ENCODE data around the gene TAF5L.

TAF5L gene

DNA sequence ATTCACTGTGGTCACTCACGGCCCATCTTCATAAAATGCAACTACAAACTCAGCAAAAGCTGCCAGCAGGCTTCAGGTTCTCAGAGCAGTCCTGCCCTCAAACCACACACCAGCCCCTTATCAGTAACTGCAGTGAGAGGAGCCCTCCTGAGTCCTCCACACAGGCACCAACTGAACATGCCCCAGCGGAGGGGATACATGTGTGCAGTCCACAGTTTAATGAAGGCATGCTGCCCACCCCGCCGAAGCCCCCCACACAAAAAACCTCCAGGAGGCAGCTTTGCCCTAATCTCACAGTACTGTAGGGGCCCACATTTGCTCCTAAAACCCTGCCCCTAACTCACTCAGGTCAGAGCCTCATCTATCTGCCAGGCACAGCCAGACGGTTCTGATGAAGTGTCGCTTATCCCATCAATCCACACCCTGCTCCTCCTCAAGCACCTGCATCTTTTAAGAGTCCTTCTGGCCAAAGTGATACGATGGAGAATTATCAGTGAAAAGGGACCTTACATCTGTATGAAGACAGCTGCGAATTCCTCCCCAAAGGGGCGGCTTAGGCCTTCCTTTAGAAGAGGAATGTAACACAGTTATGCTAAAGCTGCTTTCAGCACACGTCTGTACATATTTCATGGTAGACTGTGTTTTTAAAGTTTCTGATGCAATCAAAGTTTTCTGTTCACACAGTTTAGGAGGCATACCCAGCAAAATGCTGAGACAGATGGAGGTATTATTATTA is 70.9 kb downstream of the TAF5L start:
- H3K14ac ChIP-seq (ENCODE audit: low read length), result no peak overlapping the region
- no peak overlapping the region for H3K4me3 ChIP-seq (ENCODE audit: low read depth, low read length)
- no peak overlapping the region for H2AK5ac ChIP-seq (ENCODE audit: low read length)
- no peak overlapping the region for H3K18ac ChIP-seq (ENCODE audit: low read length)
- H3K23ac ChIP-seq (ENCODE audit: low read length), result no peak overlapping the region
- peaks cover 0 to 3% of the 10 kb centered on the region in 2 experiments for H3K4me1 ChIP-seq (ENCODE audit: control insufficient read depth in 1 of 2, insufficient read depth in 2 of 2, low read length in 2 of 2)
- peak overlapping the region; percentile 3 for H3K9ac ChIP-seq (ENCODE audit: low read length)
- H3K36me3 ChIP-seq (ENCODE audit: control insufficient read depth in 1 of 2, insufficient read depth in 2 of 2, low read length in 2 of 2), result peaks cover 0 to 2% of the 10 kb centered on the region in 2 experiments
- H3K9me3 ChIP-seq (ENCODE audit: insufficient read depth, low read depth, low read length), result no peaks in the 10 kb centered on the region
- peaks cover 8% of the 10 kb centered on the region for H3K79me2 ChIP-seq (ENCODE audit: control insufficient read depth, insufficient read depth, low read length, poor library complexity)
- H3K4ac ChIP-seq (ENCODE audit: low read depth, low read length), result no peak overlapping the region
- no peak overlapping the region for H4K8ac ChIP-seq (ENCODE audit: low read depth, low read length)
- no CpG with 5 or more reads among the region's 10 CpGs for WGBS (ENCODE audit: extremely low coverage, insufficient coverage, insufficient read length)
- H4K12ac ChIP-seq (ENCODE audit: low read depth, low read length), result no peak overlapping the region
- H3K27me3 ChIP-seq (ENCODE audit: insufficient read depth, low read length), result no peaks in the 10 kb centered on the region
- no peak overlapping the region for H2BK12ac ChIP-seq (ENCODE audit: low read length)
- no peak overlapping the region for H2BK5ac ChIP-seq (ENCODE audit: low read depth, low read length, poor library complexity)
- DNase-seq, result no peak
- H2AFZ ChIP-seq (ENCODE audit: insufficient read depth, low read length, poor library complexity), result no peak overlapping the region
- no peak overlapping the region for H3K4me2 ChIP-seq (ENCODE audit: low read length)
- no peak overlapping the region for H4K91ac ChIP-seq (ENCODE audit: low read depth, low read length)
- no peak overlapping the region for H2BK120ac ChIP-seq (ENCODE audit: insufficient read depth, low read length, poor library complexity)
- peaks cover 10% of the 10 kb centered on the region for H3K79me1 ChIP-seq (ENCODE audit: low read length)
- H3K27ac ChIP-seq (ENCODE audit: low read depth, low read length), result no peak overlapping the region

DNA sequence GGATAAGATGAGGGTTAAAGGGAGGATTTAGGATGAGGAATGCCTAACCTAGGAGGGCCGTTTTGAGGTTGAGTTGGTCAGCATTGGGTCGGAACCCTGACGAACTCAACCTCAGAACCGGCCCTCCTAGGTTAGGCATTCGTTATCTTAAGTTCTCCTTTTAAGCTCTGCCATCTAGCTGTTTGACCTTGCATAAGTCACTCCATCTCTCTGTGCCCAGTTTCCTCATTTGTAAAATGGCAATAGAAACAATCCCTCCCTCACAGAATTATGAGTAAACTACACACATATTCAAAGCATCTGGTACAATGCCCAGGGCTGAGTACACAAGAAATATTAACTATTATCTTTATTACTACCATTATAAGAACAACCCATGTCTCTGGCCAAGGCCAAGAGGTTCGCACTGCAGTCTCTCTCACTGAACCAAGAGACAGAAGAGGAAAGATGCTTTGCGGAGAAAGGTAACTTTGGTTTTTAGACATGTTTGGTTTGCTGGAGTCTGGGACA is 72.2 kb downstream of the TAF5L start:
- no peak overlapping the region for H2AFZ ChIP-seq (ENCODE audit: insufficient read depth, low read length, poor library complexity)
- no peak overlapping the region for H2BK120ac ChIP-seq (ENCODE audit: insufficient read depth, low read length, poor library complexity)
- H3K27ac ChIP-seq (ENCODE audit: low read depth, low read length), result no peak overlapping the region
- H3K4me1 ChIP-seq (ENCODE audit: control insufficient read depth in 1 of 2, insufficient read depth in 2 of 2, low read length in 2 of 2), result peaks cover 0 to 3% of the 10 kb centered on the region in 2 experiments
- no peaks in the 10 kb centered on the region for H3K27me3 ChIP-seq (ENCODE audit: insufficient read depth, low read length)
- H2AK5ac ChIP-seq (ENCODE audit: low read length), result no peak overlapping the region
- no peak overlapping the region for H2BK12ac ChIP-seq (ENCODE audit: low read length)
- peaks cover 6% of the 10 kb centered on the region for H3K79me2 ChIP-seq (ENCODE audit: control insufficient read depth, insufficient read depth, low read length, poor library complexity)
- H4K91ac ChIP-seq (ENCODE audit: low read depth, low read length), result no peak overlapping the region
- H3K4ac ChIP-seq (ENCODE audit: low read depth, low read length), result no peak overlapping the region
- DNase-seq, result no peak
- H3K9me3 ChIP-seq (ENCODE audit: insufficient read depth, low read depth, low read length), result no peaks in the 10 kb centered on the region
- H3K18ac ChIP-seq (ENCODE audit: low read length), result no peak overlapping the region
- no peak overlapping the region for H3K23ac ChIP-seq (ENCODE audit: low read length)
- no peak overlapping the region for H3K4me3 ChIP-seq (ENCODE audit: low read depth, low read length)
- no peak overlapping the region for H3K9ac ChIP-seq (ENCODE audit: low read length)
- no peak overlapping the region for H4K8ac ChIP-seq (ENCODE audit: low read depth, low read length)
- no peak overlapping the region for H3K4me2 ChIP-seq (ENCODE audit: low read length)
- no peak overlapping the region for H3K14ac ChIP-seq (ENCODE audit: low read length)
- H4K12ac ChIP-seq (ENCODE audit: low read depth, low read length), result no peak overlapping the region
- no CpG with 5 or more reads among the region's 7 CpGs for whole genome bisulfite sequencing (ENCODE audit: extremely low coverage, insufficient coverage, insufficient read length)
- no peak overlapping the region for H2BK5ac ChIP-seq (ENCODE audit: low read depth, low read length, poor library complexity)
- H3K36me3 ChIP-seq (ENCODE audit: control insufficient read depth in 1 of 2, insufficient read depth in 2 of 2, low read length in 2 of 2), result peaks cover 3 to 6% of the 10 kb centered on the region in 2 experiments
- peaks cover 6% of the 10 kb centered on the region for H3K79me1 ChIP-seq (ENCODE audit: low read length)

DNA sequence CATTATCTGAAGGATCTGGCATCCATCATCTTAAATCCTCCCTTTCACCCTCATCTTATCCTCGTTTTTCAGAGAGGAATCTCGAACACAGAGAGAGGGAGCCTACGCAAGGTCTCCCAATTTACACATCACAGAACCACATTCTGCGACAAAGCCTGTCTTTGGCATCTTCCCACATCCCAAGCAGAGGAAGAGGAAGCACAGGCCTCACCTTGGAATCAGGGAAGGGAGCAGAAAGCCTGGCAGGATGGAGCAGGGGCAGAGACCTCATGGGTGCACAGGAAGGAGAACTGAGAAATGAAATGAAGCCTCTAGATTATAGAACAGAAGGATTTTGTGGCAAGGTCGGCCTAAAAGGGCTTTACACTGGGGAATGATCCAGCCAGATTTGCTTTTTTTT is 73.2 kb downstream of the TAF5L start:
- H2AK5ac ChIP-seq (ENCODE audit: low read length), result no peak overlapping the region
- no peak overlapping the region for H2BK12ac ChIP-seq (ENCODE audit: low read length)
- WGBS (ENCODE audit: extremely low coverage, insufficient coverage, insufficient read length), result no CpG with 5 or more reads among the region's 5 CpGs

DNA sequence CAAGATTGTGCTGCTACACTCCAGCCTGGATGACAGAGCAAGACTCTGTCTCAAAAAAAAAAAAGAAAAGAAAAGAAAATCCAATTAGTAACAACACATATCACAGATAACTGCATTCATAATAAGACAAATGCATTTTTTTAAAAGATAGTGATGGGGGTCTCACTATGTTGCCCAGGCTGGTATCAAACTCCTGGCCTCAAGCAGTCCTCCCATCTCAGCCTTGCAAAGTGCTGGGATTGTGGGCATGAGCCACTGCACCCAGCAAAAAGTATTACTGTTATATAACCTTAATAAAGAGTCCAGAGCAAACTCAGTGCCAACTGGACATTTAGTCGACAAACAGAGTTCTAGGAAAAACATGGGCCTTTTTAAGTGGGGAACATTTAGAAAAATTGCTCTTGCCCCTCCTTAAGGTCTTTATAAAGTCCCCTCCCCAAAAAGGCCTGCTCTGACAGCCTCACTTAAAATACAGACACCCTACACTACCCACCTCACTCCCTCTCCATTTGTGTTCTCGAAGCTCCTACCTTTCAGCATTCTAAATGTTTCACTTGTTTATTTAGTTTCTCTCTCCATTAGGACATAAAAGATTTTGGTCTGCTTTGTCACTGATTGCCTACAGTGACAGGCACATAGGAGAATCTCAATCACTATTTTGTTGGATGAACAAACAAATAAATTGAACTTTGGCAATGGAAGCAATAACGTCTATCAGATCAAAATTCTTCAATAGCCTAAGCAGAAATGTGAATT is 74.9 kb downstream of the TAF5L start:
- Histone ChIP-seq H4K12ac (ENCODE audit: low read depth, low read length) (no peak overlapping the region), H3K79me1 (ENCODE audit: low read length) (no peaks in the 10 kb centered on the region), H2BK12ac (ENCODE audit: low read length) (no peak overlapping the region), H3K4ac (ENCODE audit: low read depth, low read length) (no peak overlapping the region), H2BK5ac (ENCODE audit: low read depth, low read length, poor library complexity) (no peak overlapping the region), H4K91ac (ENCODE audit: low read depth, low read length) (no peak overlapping the region), H3K27me3 (ENCODE audit: insufficient read depth, low read length) (no peaks in the 10 kb centered on the region), H2BK120ac (ENCODE audit: insufficient read depth, low read length, poor library complexity) (no peak overlapping the region), H3K4me3 (ENCODE audit: low read depth, low read length) (no peak overlapping the region), H2AFZ (ENCODE audit: insufficient read depth, low read length, poor library complexity) (no peak overlapping the region), H3K14ac (ENCODE audit: low read length) (no peak overlapping the region), H2AK5ac (ENCODE audit: low read length) (no peak overlapping the region), H3K36me3 (ENCODE audit: control insufficient read depth in 1 of 2, insufficient read depth in 2 of 2, low read length in 2 of 2) (peaks cover 11 to 12% of the 10 kb centered on the region in 2 experiments), H3K4me1 (ENCODE audit: control insufficient read depth in 1 of 2, insufficient read depth in 2 of 2, low read length in 2 of 2) (no peaks in the 10 kb centered on the region), H3K4me2 (ENCODE audit: low read length) (no peak overlapping the region), H3K9me3 (ENCODE audit: insufficient read depth, low read depth, low read length) (no peaks in the 10 kb centered on the region), H3K27ac (ENCODE audit: low read depth, low read length) (no peak overlapping the region), H3K79me2 (ENCODE audit: control insufficient read depth, insufficient read depth, low read length, poor library complexity) (no peaks in the 10 kb centered on the region), H3K23ac (ENCODE audit: low read length) (no peak overlapping the region), H4K8ac (ENCODE audit: low read depth, low read length) (no peak overlapping the region), H3K9ac (ENCODE audit: low read length) (no peak overlapping the region), H3K18ac (ENCODE audit: low read length) (no peak overlapping the region)
- WGBS (ENCODE audit: extremely low coverage, insufficient coverage, insufficient read length), result no CpG with 5 or more reads among the region's 3 CpGs
- DNase-seq, result no peak

More for the DNA sequence above, 73.2 kb downstream of the TAF5L start:
- no peak overlapping the region for H4K8ac ChIP-seq (ENCODE audit: low read depth, low read length)
- H3K9ac ChIP-seq (ENCODE audit: low read length), result no peak overlapping the region
- H3K4me1 ChIP-seq (ENCODE audit: control insufficient read depth in 1 of 2, insufficient read depth in 2 of 2, low read length in 2 of 2), result peaks cover 0 to 3% of the 10 kb centered on the region in 2 experiments
- no peaks in the 10 kb centered on the region for H3K79me1 ChIP-seq (ENCODE audit: low read length)
- H3K23ac ChIP-seq (ENCODE audit: low read length), result no peak overlapping the region
- no peaks in the 10 kb centered on the region for H3K9me3 ChIP-seq (ENCODE audit: insufficient read depth, low read depth, low read length)
- no peak overlapping the region for H3K4me3 ChIP-seq (ENCODE audit: low read depth, low read length)
- H3K27me3 ChIP-seq (ENCODE audit: insufficient read depth, low read length), result no peaks in the 10 kb centered on the region
- H4K91ac ChIP-seq (ENCODE audit: low read depth, low read length), result no peak overlapping the region
- H3K14ac ChIP-seq (ENCODE audit: low read length), result no peak overlapping the region
- H3K4me2 ChIP-seq (ENCODE audit: low read length), result no peak overlapping the region
- no peak for DNase-seq
- no peak overlapping the region for H2AFZ ChIP-seq (ENCODE audit: insufficient read depth, low read length, poor library complexity)
- no peak overlapping the region for H4K12ac ChIP-seq (ENCODE audit: low read depth, low read length)
- no peak overlapping the region for H3K18ac ChIP-seq (ENCODE audit: low read length)
- no peak overlapping the region for H3K4ac ChIP-seq (ENCODE audit: low read depth, low read length)
- H3K27ac ChIP-seq (ENCODE audit: low read depth, low read length), result no peak overlapping the region
- peaks cover under 1% of the 10 kb centered on the region for H3K79me2 ChIP-seq (ENCODE audit: control insufficient read depth, insufficient read depth, low read length, poor library complexity)
- no peak overlapping the region for H2BK5ac ChIP-seq (ENCODE audit: low read depth, low read length, poor library complexity)
- H2BK120ac ChIP-seq (ENCODE audit: insufficient read depth, low read length, poor library complexity), result no peak overlapping the region
- H3K36me3 ChIP-seq (ENCODE audit: control insufficient read depth in 1 of 2, insufficient read depth in 2 of 2, low read length in 2 of 2), result peaks cover 3 to 6% of the 10 kb centered on the region in 2 experiments
